B cell (primary cell): ENCODE data around the gene TECPR2. TPM values are rescaled to one million over a fixed set of nuclear protein-coding genes. Genes with fewer than 3 reads are reported as not detected.

Source experiments
- ATAC-seq: fragments of 200-7000 bp; cut with Tn5 transposase; one replicate; pipeline ENCODE4 v1.10.0; 2021; ENCODE audit warnings: low read depth, mild to moderate bottlenecking, moderate number of reproducible peaks, moderate library complexity
- CTCF ChIA-PET: fragments of 350-600 bp; sonication (Branson Sonifier 250); formaldehyde crosslinking; loops from one replicate; lab custom pipeline; 2021; ENCODE audit warnings: antibody characterized with exemption, inconsistent platforms; lab: Charles Lee
- POLR2A ChIA-PET: fragments of 350-600 bp; sonication (Branson Sonifier 250); formaldehyde crosslinking; loops from one replicate; lab custom pipeline; 2021; ENCODE audit warnings: antibody characterized with exemption; lab: Charles Lee
- DNase-seq: peaks from one replicate; pipeline ENCODE4 v3.0.0; 2013
- H2AFZ ChIP-seq: 2 replicates; pipeline ENCODE4 v1.6.1; 2012; ENCODE audit warnings: mild to moderate bottlenecking, low read depth, low read length; ENCODE audit not compliant: insufficient read depth, poor library complexity, severe bottlenecking
- H3K27ac ChIP-seq, 2 donors: 1 replicate in 1 of 2; 2 replicates in 1 of 2; pipeline ENCODE4 v1.5.1; 2012 to 2013; ENCODE audit warnings: low read length in 2 of 2, mild to moderate bottlenecking in 2 of 2, moderate library complexity in 1 of 2
- H3K27me3 ChIP-seq, 4 experiments: fragments of 200-600 bp in 1 of 4; sonication (generic) in 1 of 4; replicated peaks in 1 of 4; 1 replicate in 2 of 4; 2 replicates in 2 of 4; pipeline versions ENCODE4 v1.6.1 to v1.7.0; 2013 to 2016; ENCODE audit warnings: low read length in 3 of 4, mild to moderate bottlenecking in 2 of 4, mixed read lengths in 1 of 4, moderate library complexity in 1 of 4; ENCODE audit not compliant: insufficient read depth in 4 of 4, control insufficient read depth in 3 of 4; ENCODE audit errors: control extremely low read depth in 1 of 4
- H3K36me3 ChIP-seq, 2 experiments: replicated peaks in 1 of 2; 1 replicate in 1 of 2; 2 replicates in 1 of 2; pipeline versions ENCODE4 v1.6.1 to v1.7.1; 2013; ENCODE audit warnings: low read length in 1 of 2; ENCODE audit not compliant: insufficient read depth in 2 of 2, control insufficient read depth in 1 of 2; ENCODE audit errors: control extremely low read depth in 1 of 2, extremely low read depth in 1 of 2
- H3K4me1 ChIP-seq, 2 donors: fragments of 200-600 bp in 1 of 2; sonication (generic) in 1 of 2; 1 replicate in 1 of 2; 2 replicates in 1 of 2; pipeline versions ENCODE4 v1.5.1 to v1.6.1; 2013 to 2017; ENCODE audit warnings: low read length in 2 of 2; ENCODE audit not compliant: control insufficient read depth in 2 of 2, insufficient read depth in 2 of 2
- H3K4me2 ChIP-seq: replicated peaks from 2 replicates; pipeline ENCODE3; 2012; ENCODE audit warnings: mild to moderate bottlenecking, low read depth, low read length; ENCODE audit not compliant: poor library complexity, severe bottlenecking
- H3K4me3 ChIP-seq, 5 experiments: fragments of 200-600 bp in 1 of 5; sonication (generic) in 1 of 5; 1 replicate in 3 of 5; 2 replicates in 2 of 5; pipeline versions ENCODE4 v1.5.1 to v1.7.0; 2011 to 2016; ENCODE audit warnings: low read length in 4 of 5, mild to moderate bottlenecking in 4 of 5, low read depth in 2 of 5, control low read depth in 1 of 5, moderate library complexity in 1 of 5; ENCODE audit not compliant: insufficient read depth in 1 of 5; ENCODE audit errors: control extremely low read depth in 1 of 5, extremely low read depth in 1 of 5
- H3K79me2 ChIP-seq: fragments of 200-600 bp; sonication (generic); one replicate; pipeline ENCODE4 v1.6.0; 2016; ENCODE audit warnings: low read length; ENCODE audit not compliant: control insufficient read depth, insufficient read depth
- H3K9ac ChIP-seq: fragments of 200-600 bp; sonication (generic); 2 replicates; pipeline ENCODE4 v1.6.1; 2017; ENCODE audit warnings: mild to moderate bottlenecking, low read length, moderate library complexity
- H3K9me3 ChIP-seq, 3 donors: one replicate each; pipeline versions ENCODE4 v1.6.1 to v1.7.1; 2013; ENCODE audit warnings: low read length in 2 of 3; ENCODE audit not compliant: control insufficient read depth in 2 of 3, insufficient read depth in 1 of 3; ENCODE audit errors: control extremely low read depth in 1 of 3
- H4K20me1 ChIP-seq: 2 replicates; pipeline ENCODE4 v1.6.0; 2012; ENCODE audit warnings: mild to moderate bottlenecking, low read length; ENCODE audit not compliant: insufficient read depth, control insufficient read depth, poor library complexity, severe bottlenecking
- H3K27ac Mint-ChIP-seq: one replicate; pipeline ENCODE4 v1.8.0; 2021; ENCODE audit warnings: mixed read lengths
- H3K27me3 Mint-ChIP-seq: one replicate; pipeline ENCODE4 v1.8.0; 2021; ENCODE audit warnings: mixed read lengths
- H3K4me1 Mint-ChIP-seq: one replicate; pipeline ENCODE4 v1.8.0; 2021; ENCODE audit warnings: mixed read lengths
- H3K4me3 Mint-ChIP-seq: one replicate; pipeline ENCODE4 v1.8.0; 2021; ENCODE audit warnings: mixed read lengths
- H3K9me3 Mint-ChIP-seq: one replicate; pipeline ENCODE4 v1.8.0; 2022; ENCODE audit warnings: mixed read lengths; ENCODE audit not compliant: insufficient read depth
- CTCF ChIP-seq: fragments of 200-600 bp; IDR thresholded peaks from one replicate; pipeline ENCODE4 v1.8.0; 2022; ENCODE audit warnings: antibody characterized with exemption, mild to moderate bottlenecking
- EZH2 ChIP-seq: IDR thresholded peaks from 2 replicates; pipeline ENCODE4 v1.6.1; 2012; ENCODE audit warnings: borderline replicate concordance, low read depth, mild to moderate bottlenecking, moderate library complexity, low read length; ENCODE audit not compliant: insufficient read depth, poor library complexity, severe bottlenecking
- WGBS: methylation state at CpG from one replicate; pipeline ENCODE4 v1.1.5; 2013; ENCODE audit warnings: missing lambda C conversion rate; ENCODE audit not compliant: insufficient coverage; 5-methylcytosine and 5-hydroxymethylcytosine counted together
- intact Hi-C: fragments of 100-400 bp; cut with micrococcal nuclease; formaldehyde crosslinking; loops from one replicate; pipeline ENCODE4 v1.10.0; 2022
- polyA plus RNA-seq: library from polyadenylated mRNA; depleted of rRNA; stranded (reverse); fragments of >200 nt; gene quantifications from 2 replicates; pipeline ENCODE4 v1.2.3, GENCODE V29; 2012
- total RNA-seq, 2 donors: library from RNA; stranded (reverse); fragments of 120-200 nt in 1 of 2; gene quantifications; 1 replicate in 1 of 2; 2 replicates in 1 of 2; pipeline versions ENCODE4 v1.2.3 to v1.2.4, GENCODE V29; 2013 to 2022

TECPR2 gene
- total and polyA plus RNA-seq, 2 donors (not counting 1 experiment from before 2014, with no cell fraction given): 4.7 to 10.8 TPM

GRCh38 chr14:102485693-102486512 is 123.2 kb downstream of the TECPR2 start:
- Histone ChIP-seq H4K20me1 (no peaks in the 10 kb centered on the region), H3K36me3 (no peaks in the 10 kb centered on the region), H3K4me1 (no peaks in the 10 kb centered on the region), H3K9ac (no peak overlapping the region), H3K9me3 (peaks cover 0 to 18% (median 4%) of the 10 kb centered on the region in 3 donors), H2AFZ (no peak overlapping the region), H3K27ac (no peak overlapping the region), H3K27me3 (no peaks in the 10 kb centered on the region), H3K4me3 (no peak overlapping the region), H3K79me2 (no peaks in the 10 kb centered on the region), H3K4me2 (no peak overlapping the region)
- TF ChIP-seq CTCF (no peak), EZH2 (no peak)
- Mint-ChIP-seq H3K27ac (no peak overlapping the region), H3K9me3 (peaks cover 4% of the 10 kb centered on the region), H3K27me3 (no peaks in the 10 kb centered on the region), H3K4me3 (no peak overlapping the region), H3K4me1 (no peaks in the 10 kb centered on the region)
- ChIA-PET POLR2A (interaction anchor here (0.6 kb wide), 1 partner anchor 35 kb away, joined by 7 read pairs; no protein-coding TSS in a partner anchor), CTCF (interaction anchor here (1.3 kb wide), 1 partner anchor 44 kb away, joined by 4 read pairs; no protein-coding TSS in a partner anchor)
- no peak for ATAC-seq
- no peak for DNase-seq
- 97% methylated on average over 11 of the region's 11 CpGs for WGBS
- intact Hi-C loops: no loop called here

GRCh38 chr14:102486513-102487203 is 123.9 kb downstream of the TECPR2 start:
- no peaks in the 10 kb centered on the region for H3K4me1 ChIP-seq
- ATAC-seq (no peak), DNase-seq (no peak)
- CTCF ChIA-PET: interaction anchor here (1.3 kb wide), 1 partner anchor 44 kb away, joined by 4 read pairs; no protein-coding TSS in a partner anchor
- POLR2A ChIA-PET: no interaction called here
- no peak overlapping the region for H3K4me2 ChIP-seq
- no peak for TF ChIP-seq CTCF
- TF ChIP-seq EZH2: no peak
- H3K27me3 Mint-ChIP-seq: no peaks in the 10 kb centered on the region
- H2AFZ ChIP-seq: no peak overlapping the region
- H3K9ac ChIP-seq: no peak overlapping the region
- H3K9me3 ChIP-seq: peaks cover 0 to 18% (median 4%) of the 10 kb centered on the region in 3 donors
- H3K27ac Mint-ChIP-seq: no peak overlapping the region
- H3K4me3 Mint-ChIP-seq: no peak overlapping the region
- H3K4me3 ChIP-seq: no peak overlapping the region
- no peaks in the 10 kb centered on the region for H3K79me2 ChIP-seq
- no peaks in the 10 kb centered on the region for H3K36me3 ChIP-seq
- H3K4me1 Mint-ChIP-seq: no peaks in the 10 kb centered on the region
- WGBS: 97% methylated on average over 13 of the region's 17 CpGs
- no peaks in the 10 kb centered on the region for H3K27me3 ChIP-seq
- peaks cover 4% of the 10 kb centered on the region for H3K9me3 Mint-ChIP-seq
- H3K27ac ChIP-seq: no peak overlapping the region
- intact Hi-C loops: no loop called here
- no peaks in the 10 kb centered on the region for H4K20me1 ChIP-seq
